ENCODE results near the gene NEUROD2.

Gene NEUROD2

DNA sequence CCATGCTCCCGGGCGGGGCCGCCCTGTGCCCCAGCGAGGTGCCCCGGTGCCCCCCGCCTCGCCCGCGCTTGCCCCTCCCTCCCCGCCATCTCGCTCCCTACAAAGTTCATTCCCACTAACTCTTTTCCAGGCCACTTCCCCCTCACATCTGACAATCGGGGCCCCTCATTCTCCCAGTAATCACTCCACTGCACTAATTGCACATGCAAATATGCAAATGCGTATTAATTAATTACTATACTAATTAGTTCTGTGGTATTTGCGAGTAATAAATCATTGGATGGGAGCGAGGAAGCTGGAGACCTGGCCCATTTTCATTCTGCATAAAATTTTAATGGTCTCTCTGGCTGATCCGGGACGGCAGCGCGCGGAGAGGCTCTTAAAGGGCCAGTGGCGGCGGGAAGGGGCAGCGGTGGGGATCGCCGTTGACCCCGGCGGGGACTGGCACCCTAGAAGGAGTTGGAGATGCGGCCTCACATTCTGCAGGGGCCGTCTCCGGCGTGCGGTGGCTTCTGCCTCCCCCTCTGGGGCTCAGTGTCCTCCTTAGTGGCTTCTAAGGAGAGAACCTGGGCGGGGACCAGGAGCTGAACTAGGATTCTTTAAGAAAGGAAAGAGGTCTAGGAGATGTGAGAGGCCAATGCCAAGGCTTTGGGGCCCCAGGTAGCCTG, 10.7 kb upstream of the NEUROD2 start:
- no peak for DNase-seq (ENCODE audit: insufficient read length, low spot score)
- no peak for TF ChIP-seq POLR2A (IDR thresholded peaks at IDR 0.05; ENCODE audit: low read depth, low read length)
- FAIRE-seq, result no peak

DNA sequence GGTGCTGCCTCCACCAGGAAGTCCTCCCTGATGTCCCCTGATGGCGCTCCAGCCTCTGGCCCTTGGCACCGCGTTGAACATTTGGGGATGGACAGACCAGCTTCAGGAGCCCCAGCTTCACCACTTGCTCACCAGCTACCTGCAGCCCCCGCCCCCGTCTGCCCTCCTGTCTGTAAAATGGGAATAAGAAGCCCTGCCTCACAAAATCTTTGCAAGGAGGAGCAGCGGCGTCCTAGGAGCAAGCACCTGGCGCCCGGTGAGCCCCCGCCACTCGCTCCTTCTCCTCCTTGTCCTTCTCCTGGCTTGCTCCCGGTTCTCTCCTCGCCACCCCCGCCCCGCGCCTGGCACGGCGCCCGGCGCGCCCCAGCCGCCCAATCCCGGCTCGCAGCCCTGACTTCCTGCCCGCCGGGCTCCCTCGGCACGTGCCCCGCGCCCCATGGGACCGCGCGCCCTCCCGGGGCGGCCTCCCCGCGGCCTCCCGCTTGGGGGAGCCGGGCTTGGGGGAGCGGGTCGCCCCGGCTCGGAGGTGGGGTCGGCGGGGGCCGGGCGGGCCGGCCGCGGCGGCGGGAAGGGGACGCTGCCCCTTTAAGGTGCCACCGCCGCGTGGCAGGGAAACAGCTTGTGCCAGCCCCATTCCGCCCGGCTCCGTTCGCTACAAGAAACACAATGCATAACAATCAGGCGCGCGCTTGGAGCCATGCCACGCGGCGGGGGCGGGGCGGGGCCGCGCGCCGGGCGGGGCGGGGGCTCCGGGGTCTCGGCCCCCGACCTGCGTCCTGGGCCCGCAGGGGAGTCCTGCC, 9.9 kb upstream of the NEUROD2 start:
- no peak for FAIRE-seq
- TF ChIP-seq POLR2A (IDR thresholded peaks at IDR 0.05; ENCODE audit: low read depth, low read length), result 0 out of 2 replicates have a peak, but pooled peaks have one; percentile 7

DNA sequence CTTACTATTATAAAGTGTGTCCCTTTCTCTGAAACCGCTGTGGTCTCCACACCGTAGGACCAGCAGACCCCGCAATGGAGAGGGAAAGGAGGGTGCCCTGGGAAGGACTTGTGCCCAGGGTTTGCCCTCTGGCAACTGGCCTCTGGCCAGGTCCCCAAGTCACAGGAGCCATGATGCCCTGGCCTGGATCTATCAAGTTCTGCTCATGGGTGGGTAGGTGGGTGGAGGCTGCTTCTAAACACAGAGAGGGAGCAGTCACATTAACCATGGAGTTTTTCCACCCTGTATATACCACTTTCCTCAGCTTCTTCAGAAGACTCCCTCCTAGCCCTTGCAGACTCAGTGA, 9.4 kb upstream of the NEUROD2 start:
- DNase-seq (ENCODE audit: insufficient read length, low spot score) (no peak), FAIRE-seq (no peak)
- no peak for TF ChIP-seq POLR2A (IDR thresholded peaks at IDR 0.05; ENCODE audit: low read depth, low read length)

More for the DNA sequence above, 9.9 kb upstream of the NEUROD2 start:
- peak; percentile 87 for DNase-seq (ENCODE audit: insufficient read length, low spot score)

DNA sequence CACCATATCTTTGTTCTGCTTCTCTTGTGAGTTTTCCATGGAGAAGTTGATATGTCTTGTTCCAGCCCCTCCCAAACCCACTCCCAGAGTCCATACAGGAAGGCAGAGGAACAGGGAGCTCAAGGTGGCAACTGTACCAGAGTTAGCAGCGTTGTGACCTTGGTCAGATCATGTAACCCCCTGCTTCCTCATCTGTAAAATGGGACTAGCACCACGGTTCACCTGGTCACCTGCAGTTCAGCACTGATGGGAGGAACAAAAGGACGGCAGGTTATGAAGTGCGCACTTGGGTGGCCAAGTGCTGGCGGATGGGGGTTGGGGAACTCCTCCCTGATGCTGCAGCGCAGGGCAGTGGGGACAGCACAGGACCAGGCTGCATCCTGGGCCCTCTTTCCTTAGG, 7.7 kb upstream of the NEUROD2 start:
- DNase-seq (ENCODE audit: insufficient read length, low spot score), result no peak
- TF ChIP-seq POLR2A (IDR thresholded peaks at IDR 0.05; ENCODE audit: low read depth, low read length), result no peak
- no peak for FAIRE-seq

DNA sequence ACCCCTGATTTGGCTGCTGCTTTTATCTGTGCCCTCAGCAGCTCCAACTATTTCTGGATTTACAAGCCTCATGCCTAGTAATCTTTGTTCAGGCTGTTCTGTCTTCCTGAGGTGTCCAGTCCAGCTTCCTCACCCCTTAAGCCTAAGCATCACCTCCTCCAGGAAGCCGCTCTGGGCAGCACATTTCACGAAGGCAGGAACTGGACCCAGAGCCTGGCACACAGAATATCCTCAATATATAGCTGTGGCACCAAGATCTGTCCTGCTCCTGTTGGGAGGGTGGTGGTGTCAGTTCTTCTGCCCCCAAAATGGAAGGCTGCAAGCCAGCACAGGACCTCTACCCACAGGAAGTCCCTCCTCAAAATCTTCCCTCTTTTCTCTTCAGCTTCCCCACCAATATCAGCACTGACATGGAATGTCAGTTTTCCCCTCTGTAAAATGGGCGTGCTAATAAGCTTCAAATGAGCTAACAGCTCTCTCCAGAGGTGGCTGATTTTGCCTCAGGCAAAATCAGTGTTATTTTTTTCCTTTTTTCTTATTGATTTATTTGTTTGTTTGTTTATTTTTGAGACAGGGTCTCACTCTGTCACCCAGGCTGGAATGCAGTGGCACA, 6.9 kb upstream of the NEUROD2 start:
- DNase-seq (ENCODE audit: insufficient read length, low spot score) (no peak), FAIRE-seq (no peak)
- no peak for TF ChIP-seq POLR2A (IDR thresholded peaks at IDR 0.05; ENCODE audit: low read depth, low read length)

DNA sequence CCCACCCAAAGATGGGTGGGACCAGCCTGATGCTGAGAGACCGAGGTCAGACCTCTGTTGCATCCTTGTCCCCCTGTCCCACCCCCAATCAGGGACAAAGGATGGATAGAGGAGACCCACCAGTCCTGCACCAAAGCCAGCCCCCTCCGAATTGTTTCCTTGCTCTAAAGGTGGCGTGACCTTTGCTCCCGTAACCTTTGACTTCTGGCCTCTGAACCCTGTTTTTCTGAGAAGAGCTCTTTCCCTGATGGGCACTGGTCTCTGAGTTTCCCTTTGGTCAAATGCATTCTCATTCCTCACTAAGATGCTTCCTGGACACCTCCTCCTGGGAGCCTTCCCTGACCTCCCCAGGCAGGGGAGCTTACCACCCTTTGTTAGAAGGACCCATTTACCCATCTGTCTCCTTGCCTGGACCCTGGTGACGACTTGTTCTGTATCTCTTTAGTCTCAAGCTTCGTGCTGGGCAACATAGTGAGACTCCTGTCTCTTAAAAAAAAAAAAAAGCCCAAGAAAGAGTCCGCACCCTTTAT, 5.3 kb upstream of the NEUROD2 start:
- DNase-seq (ENCODE audit: insufficient read length, low spot score) (no peak), FAIRE-seq (no peak)
- no peak for TF ChIP-seq POLR2A (IDR thresholded peaks at IDR 0.05; ENCODE audit: low read depth, low read length)

DNA sequence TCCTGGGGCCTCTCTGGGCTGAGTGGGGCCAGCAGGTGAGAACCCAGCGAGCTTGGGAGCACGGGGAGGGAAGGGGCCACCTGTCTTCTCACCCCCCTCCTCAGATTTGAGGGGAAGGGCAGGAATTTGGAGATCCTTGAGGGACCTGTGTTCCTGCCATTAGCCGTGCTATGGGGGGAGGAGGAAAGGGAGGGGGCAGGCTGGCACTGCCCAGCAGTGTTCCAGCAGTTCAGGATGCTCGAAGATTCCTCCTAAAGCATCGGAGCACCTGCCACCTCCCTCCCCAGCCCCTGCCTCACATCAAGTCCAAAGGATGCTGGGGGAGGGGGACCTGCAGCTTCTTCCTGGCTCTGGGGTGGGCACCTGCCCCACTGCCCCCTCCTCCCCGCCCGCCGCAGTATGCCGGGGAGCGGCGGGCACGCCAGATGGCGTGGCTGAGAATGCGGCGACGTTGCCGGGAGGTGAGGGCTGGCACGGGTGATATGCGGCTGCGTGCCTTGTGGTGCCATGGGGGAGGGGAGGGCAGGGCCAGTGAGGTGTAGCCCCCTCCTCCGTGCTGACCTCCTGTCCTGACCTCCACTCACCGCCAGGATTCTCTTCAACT, 4.7 kb upstream of the NEUROD2 start:
- no peak for TF ChIP-seq POLR2A (IDR thresholded peaks at IDR 0.05; ENCODE audit: low read depth, low read length)
- no peak for FAIRE-seq
- DNase-seq (ENCODE audit: insufficient read length, low spot score), result no peak

DNA sequence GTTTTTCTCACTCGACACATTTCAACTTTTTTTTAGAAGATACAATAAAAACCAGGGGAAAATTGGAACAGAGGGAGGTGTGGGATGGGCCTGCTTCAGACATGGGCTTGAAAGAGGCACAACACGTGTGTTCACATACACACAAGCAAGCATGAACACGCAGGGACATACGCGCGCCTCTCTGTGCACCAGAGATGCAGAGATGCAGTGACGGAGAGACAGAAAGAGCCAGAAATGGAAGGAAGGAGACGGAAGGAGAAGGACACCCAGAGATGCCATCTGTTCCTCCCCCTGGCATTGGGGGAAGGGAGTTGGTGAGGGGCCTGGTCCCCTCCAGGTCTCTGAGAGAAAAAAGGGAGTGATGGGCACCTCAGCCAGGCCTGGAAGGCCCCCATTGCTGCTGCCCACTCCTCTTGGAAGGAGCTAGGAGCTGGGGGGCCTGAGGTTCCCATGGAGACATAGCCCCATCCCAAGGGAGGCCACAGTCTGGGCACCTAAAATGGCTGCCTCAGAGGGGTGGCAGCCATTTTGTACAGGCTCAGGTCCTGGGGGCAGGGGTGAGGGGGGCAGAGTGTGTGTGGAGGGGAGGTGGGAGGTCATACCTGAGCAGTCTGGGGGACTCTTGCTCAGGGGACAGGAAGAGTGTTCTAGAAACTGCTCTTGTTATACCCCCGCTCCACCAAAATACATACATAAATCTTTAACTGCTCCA, 3.8 kb upstream of the NEUROD2 start:
- no peak for DNase-seq (ENCODE audit: insufficient read length, low spot score)
- FAIRE-seq, result no peak
- TF ChIP-seq POLR2A (IDR thresholded peaks at IDR 0.05; ENCODE audit: low read depth, low read length), result no peak

DNA sequence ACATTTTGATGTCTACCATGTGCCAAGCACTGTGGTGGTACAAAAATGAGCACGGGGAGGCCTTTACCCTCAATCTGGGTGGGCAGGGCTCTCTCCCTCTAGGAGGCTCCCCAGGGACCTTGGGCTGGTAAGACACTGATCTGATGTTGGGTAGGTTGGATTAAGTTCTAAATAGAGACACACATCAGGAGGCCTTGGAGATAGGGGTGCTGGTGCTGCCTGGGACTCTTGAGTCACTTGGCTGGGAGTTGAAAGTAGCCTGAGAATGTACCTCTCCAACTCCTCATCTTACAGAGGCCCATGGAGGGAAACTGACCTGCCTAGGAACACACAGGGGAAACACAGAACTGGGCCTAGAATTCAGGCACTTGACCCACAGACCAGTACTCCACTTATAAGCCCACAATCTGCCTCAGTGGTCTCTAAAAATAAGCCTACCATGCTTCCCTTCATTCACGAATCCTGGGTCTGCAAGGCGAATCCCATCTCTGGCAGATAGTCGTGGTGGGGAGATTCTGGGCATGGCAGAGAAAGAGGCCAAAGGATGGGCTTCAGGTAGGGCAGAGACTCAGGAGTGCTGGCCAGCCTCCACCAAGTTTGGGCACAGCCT, 1.8 kb upstream of the NEUROD2 start:
- DNase-seq (ENCODE audit: insufficient read length, low spot score) (no peak), FAIRE-seq (no peak)
- TF ChIP-seq POLR2A (IDR thresholded peaks at IDR 0.05; ENCODE audit: low read depth, low read length), result no peak

DNA sequence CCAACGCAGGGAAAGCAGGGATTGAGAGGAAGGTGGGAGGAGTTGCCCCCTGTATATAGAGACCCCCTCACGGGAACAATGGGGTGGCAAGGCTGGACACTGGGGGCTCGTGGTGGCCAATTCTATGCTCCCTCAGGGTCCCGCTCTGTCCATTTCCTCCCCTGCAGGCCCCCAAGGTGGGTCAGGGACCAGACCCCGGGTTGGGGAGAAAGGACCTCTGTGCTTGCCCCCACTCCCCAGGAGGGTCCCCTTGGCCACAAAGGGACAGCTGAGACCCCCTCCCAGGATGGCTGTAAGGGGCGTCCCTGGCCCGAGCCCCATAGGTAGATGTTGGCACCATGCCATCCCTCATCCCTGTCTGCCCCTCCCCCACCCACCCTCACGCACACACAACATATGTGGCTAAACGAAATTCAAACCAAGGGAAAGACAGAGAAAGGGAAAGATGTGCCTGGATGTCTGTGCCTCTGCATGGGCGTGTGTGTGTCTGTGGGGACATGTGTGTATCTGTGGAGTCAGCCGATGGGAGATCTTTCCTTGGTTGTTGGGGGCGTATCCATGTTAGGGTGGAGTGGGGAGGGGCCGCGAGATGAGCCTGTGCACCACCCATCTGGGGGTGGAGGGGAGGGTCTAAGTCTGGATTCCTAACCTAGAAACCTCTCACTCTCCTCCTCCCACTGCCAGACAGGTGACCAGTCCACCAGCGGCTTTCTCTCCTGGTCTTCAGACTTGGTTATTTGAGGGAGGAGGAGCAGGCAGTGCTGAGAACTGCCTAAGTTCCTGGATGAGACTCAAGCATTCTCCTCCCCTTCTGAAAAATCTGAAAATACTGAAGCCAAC, 642 bp upstream of the NEUROD2 start:
- DNase-seq (ENCODE audit: insufficient read length, low spot score), result no peak
- TF ChIP-seq POLR2A (IDR thresholded peaks at IDR 0.05; ENCODE audit: low read depth, low read length), result no peak

DNA sequence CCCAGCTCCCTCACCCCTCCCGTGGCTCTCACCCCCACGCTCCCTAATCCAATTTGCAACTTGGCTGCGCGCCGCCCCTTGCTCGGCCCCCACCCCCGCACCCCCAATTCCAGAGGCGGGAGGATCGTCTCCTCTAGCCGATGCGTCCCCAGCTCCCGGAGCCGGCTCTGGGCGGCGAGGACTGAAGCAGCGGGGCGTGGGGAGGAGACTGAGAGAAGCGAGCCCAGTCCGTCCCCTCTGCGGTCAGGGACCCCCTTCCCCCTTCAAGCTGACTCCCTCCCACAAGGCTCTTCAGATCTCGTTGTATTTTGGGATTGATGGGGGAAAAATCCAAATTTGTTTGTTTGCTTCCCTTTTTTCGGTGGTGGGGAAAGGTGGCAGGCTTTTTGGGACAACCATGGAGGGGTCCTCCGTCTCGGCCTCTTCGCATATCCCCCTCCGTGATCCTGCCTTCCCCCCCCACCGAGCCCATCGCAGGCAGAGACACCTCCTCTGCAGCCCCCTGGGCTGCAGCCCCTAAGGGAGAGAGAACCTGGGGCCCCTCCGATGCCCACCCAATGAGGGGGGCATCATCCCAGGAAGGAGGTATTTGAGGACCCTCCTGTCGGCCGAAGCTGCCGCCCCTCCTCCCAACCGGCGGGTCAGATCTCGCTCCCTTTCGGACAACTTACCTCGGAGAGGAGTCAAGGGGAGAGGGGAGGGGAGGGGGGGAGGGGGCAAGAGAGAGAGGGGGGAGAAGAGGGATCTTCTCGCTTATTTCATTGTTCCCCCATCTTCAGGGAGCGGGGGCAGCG, 466 bp downstream of the NEUROD2 start:
- DNase-seq (ENCODE audit: insufficient read length, low spot score) (no peak), FAIRE-seq (no peak)
- no peak for TF ChIP-seq POLR2A (IDR thresholded peaks at IDR 0.05; ENCODE audit: low read depth, low read length)

More for the DNA sequence above, 642 bp upstream of the NEUROD2 start:
- FAIRE-seq, result no peak

Measured in H54 (cell line).